Epithelial cell of proximal tubule (primary cell): Measurements from ENCODE around the gene FBN3. TPM values are rescaled to one million over a fixed set of nuclear protein-coding genes. Genes with fewer than 3 reads are reported as not detected.

ENCODE experiments used
- DNase-seq: peaks from one replicate; pipeline ENCODE4 v3.0.0-alpha.2; 2011; ENCODE audit warnings: low read depth
- H3K4me3 ChIP-seq: 2 replicates; pipeline ENCODE4 v1.5.1; 2011; ENCODE audit warnings: low read depth, mild to moderate bottlenecking, low read length
- CTCF ChIP-seq: conservative IDR thresholded peaks from 2 replicates; pipeline ENCODE4 v1.5.1; 2012; ENCODE audit warnings: low read depth, mild to moderate bottlenecking, low read length
- total RNA-seq: library from RNA; depleted of rRNA; stranded (reverse); fragments of >200 nt; gene quantifications from 2 replicates; pipeline ENCODE4 v1.2.3, GENCODE V29; 2015

The FBN3 gene
- total RNA-seq, 1 donor from 2014 or later = 0.06 TPM

GRCh38 chr19:8097681-8098567 lies 51.5 kb downstream of the FBN3 start:
- TF ChIP-seq CTCF = no peak
- H3K4me3 ChIP-seq = no peak overlapping the region
- DNase-seq = no peak

- DNase-seq = no peak
Observed at GRCh38 chr19:8097198-8097597, 52.2 kb downstream of the FBN3 start.

DNA sequence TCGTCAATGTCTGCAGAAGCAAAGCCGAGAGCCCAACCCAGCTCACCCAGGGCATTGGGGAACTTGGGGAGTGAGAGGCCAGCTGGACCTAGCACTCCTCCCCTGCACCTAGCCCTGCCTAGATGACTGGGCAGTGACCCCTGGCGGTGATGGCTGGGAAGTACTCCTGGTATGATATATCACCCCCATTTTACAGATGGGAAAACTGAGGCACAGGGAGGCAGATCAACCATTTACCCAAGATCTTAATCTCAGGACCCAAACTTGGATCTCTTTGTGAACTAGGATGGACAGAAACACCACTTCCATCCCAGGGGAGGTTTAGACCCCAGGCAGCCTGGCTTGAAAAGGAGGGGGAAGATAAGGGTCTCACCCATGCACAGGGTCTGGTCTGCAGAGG lies 53.3 kb downstream of the FBN3 start:
- DNase-seq = no peak
- no peak for TF ChIP-seq CTCF
- H3K4me3 ChIP-seq = no peak overlapping the region

More at GRCh38 chr19:8097198-8097597, 52.2 kb downstream of the FBN3 start:
- no peak for TF ChIP-seq CTCF
- no peak overlapping the region for H3K4me3 ChIP-seq

- H3K4me3 ChIP-seq = no peak overlapping the region
- no peak for DNase-seq
- TF ChIP-seq CTCF = no peak
Observed at GRCh38 chr19:8095354-8095886, 54.0 kb downstream of the FBN3 start.

DNA sequence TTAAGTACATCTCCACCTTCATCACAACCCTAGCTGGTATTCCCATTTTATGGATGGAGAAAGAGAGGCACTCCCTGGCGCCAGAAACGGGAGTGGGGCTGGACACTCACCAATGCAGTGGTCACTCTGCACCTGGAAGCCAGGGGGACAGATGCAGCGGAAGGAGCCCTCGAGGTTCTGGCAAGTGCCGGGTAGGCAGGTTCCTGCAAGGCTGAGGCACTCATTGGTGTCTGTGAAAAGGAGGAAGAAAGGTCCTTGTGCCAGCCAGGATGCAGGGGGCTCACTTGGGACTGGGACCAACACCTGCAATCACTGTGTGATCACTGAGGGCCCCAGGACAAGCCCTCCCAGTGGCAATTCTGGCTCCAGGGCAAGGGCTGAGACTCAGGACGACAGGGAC lies 55.1 kb downstream of the FBN3 start:
- H3K4me3 ChIP-seq = no peak overlapping the region
- DNase-seq = no peak
- no peak for TF ChIP-seq CTCF

- no peak for DNase-seq
- H3K4me3 ChIP-seq = no peak overlapping the region
- TF ChIP-seq CTCF = no peak
Observed at GRCh38 chr19:8093740-8094139, 55.7 kb downstream of the FBN3 start.
